Panc1 (cell line): ENCODE measurements around the gene CNDP1. TPM values are rescaled to one million over a fixed set of nuclear protein-coding genes. Genes with fewer than 3 reads are reported as not detected.

ENCODE experiments used
- ATAC-seq: fragments of 200-7000 bp; cut with Tn5 transposase; 2 replicates; pipeline ENCODE4 v1.9.1; 2020; ENCODE audit warnings: mild to moderate bottlenecking, moderate library complexity
- BruUV-seq: library from RNA; stranded (reverse); fragments of 400-500 nt; replicated peaks from 2 replicates; lab custom pipeline; 2021; lab: Mats Ljungman, UMichigan
- CTCF ChIA-PET: fragments of 300-600 bp; sonication (Branson Sonifier 250); formaldehyde crosslinking; loops from one replicate; lab custom pipeline; 2022; ENCODE audit warnings: antibody characterized with exemption; lab: Charles Lee
- POLR2A ChIA-PET: fragments of 300-600 bp; sonication (Branson Sonifier 250); formaldehyde crosslinking; loops from one replicate; lab custom pipeline; 2022; ENCODE audit warnings: antibody characterized with exemption; lab: Charles Lee
- DNase-seq: peaks from one replicate; pipeline ENCODE4 v3.0.0-alpha.2; 2010; ENCODE audit warnings: low read depth, low spot score
- H3K27ac ChIP-seq: 2 replicates; pipeline ENCODE4 v1.5.1; 2011; ENCODE audit warnings: mild to moderate bottlenecking, low read length, inconsistent platforms
- H3K27me3 ChIP-seq: fragments of 200-500 bp; sonication (Bioruptor generic); 2 replicates; pipeline ENCODE4 v1.6.0; 2014; ENCODE audit warnings: low read length, inconsistent platforms; ENCODE audit not compliant: control insufficient read depth, insufficient read depth
- H3K36me3 ChIP-seq: fragments of 200-500 bp; sonication (Bioruptor generic); 2 replicates; pipeline ENCODE4 v1.5.1; 2014; ENCODE audit warnings: inconsistent platforms, mild to moderate bottlenecking, low read length, moderate library complexity; ENCODE audit not compliant: control insufficient read depth, insufficient read depth
- H3K4me1 ChIP-seq: 2 replicates; pipeline ENCODE4 v1.5.1; 2011; ENCODE audit warnings: inconsistent platforms, mild to moderate bottlenecking, low read length, moderate library complexity; ENCODE audit not compliant: control insufficient read depth, insufficient read depth
- H3K4me3 ChIP-seq, 2 experiments: 2 replicates each; pipeline ENCODE4 v1.5.1; 2011 to 2012; ENCODE audit warnings: low read depth in 2 of 2, low read length in 2 of 2, mild to moderate bottlenecking in 2 of 2, inconsistent platforms in 1 of 2, moderate library complexity in 1 of 2
- H3K9me3 ChIP-seq: fragments of 200-500 bp; sonication (Bioruptor generic); 2 replicates; pipeline ENCODE4 v1.5.1; 2014; ENCODE audit warnings: low read depth, mild to moderate bottlenecking, inconsistent platforms, low read length, moderate library complexity; ENCODE audit not compliant: control insufficient read depth, insufficient read depth
- POLR2AphosphoS5 ChIP-seq: IDR thresholded peaks from 2 replicates; pipeline ENCODE4 v1.6.1; 2012; ENCODE audit warnings: mild to moderate bottlenecking, low read depth, low read length, moderate library complexity
- SIN3A ChIP-seq: IDR thresholded peaks from 2 replicates; pipeline ENCODE4 v1.6.1; 2012; ENCODE audit warnings: low read depth, mild to moderate bottlenecking, low read length, moderate library complexity, borderline replicate concordance; ENCODE audit not compliant: insufficient read depth
- TCF7L2 ChIP-seq: IDR thresholded peaks from 2 replicates; pipeline ENCODE4 v1.6.1; 2011; ENCODE audit warnings: mild to moderate bottlenecking, low read depth, low read length, inconsistent platforms
- in situ Hi-C: cut with HindIII; loops from 2 replicates; pipeline ENCODE4 v1.10.0; 2016; ENCODE audit warnings: low sequenced_read_pairs, low pct_unique_long_range_greater_than_20kb
- intact Hi-C: fragments of 100-400 bp; cut with micrococcal nuclease; formaldehyde crosslinking; loops from one replicate; pipeline ENCODE4 v1.10.0; 2022; ENCODE audit not compliant: unreplicated experiment
- total RNA-seq: library from RNA; stranded (reverse); gene quantifications from one replicate; pipeline ENCODE4 v1.2.1, GENCODE V29; 2021; ENCODE audit not compliant: unreplicated experiment
- TF ChIP-seq, protein P1 (sequence below): fragments of 450-650 bp; IDR thresholded peaks from 2 replicates; pipeline ENCODE4 v1.5.1; 2017; ENCODE audit warnings: mild to moderate bottlenecking
- TF ChIP-seq, protein P2 (sequence below), 2 experiments: IDR thresholded peaks; 2 replicates each; pipeline ENCODE4 v1.6.1; 2011 to 2012; ENCODE audit warnings: low read depth in 2 of 2, control low read depth in 1 of 2, low read length in 1 of 2, mild to moderate bottlenecking in 1 of 2, moderate library complexity in 1 of 2; ENCODE audit not compliant: insufficient read depth in 1 of 2

The CNDP1 gene
- total RNA-seq, 1 experiment from 2014 or later: not detected

DNA sequence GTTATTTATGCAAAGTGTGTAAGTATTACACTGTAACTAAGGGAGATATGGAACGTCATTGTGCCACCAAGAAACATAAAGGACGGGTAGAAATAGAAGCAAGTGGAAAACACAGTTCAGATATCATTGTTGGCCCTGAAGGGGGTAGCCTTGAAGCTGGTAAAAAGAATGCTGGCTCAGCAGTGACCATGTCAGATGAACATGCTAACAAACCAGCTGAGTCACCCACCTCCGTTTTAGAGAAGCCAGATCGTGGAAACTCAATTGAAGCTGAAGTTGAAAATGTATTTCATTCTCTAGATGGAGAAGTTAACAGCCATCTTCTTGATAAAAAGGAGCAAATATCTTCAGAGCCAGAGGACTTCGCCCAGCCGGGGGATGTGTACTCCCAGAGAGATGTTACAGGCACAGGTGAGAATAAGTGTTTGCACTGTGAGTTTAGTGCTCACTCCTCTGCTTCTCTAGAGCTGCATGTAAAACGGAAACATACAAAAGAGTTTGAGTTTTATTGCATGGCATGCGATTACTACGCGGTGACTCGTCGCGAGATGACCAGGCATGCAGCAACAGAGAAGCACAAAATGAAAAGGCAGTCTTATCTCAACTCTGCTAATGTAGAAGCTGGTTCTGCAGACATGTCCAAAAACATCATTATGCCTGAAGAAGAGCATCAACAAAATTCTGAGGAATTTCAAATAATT lies 99.5 kb downstream of the CNDP1 start:
- no peak for DNase-seq
- no peak for TF ChIP-seq POLR2AphosphoS5
- no peak for TF ChIP-seq TCF7L2
- TF ChIP-seq, protein P1, sequence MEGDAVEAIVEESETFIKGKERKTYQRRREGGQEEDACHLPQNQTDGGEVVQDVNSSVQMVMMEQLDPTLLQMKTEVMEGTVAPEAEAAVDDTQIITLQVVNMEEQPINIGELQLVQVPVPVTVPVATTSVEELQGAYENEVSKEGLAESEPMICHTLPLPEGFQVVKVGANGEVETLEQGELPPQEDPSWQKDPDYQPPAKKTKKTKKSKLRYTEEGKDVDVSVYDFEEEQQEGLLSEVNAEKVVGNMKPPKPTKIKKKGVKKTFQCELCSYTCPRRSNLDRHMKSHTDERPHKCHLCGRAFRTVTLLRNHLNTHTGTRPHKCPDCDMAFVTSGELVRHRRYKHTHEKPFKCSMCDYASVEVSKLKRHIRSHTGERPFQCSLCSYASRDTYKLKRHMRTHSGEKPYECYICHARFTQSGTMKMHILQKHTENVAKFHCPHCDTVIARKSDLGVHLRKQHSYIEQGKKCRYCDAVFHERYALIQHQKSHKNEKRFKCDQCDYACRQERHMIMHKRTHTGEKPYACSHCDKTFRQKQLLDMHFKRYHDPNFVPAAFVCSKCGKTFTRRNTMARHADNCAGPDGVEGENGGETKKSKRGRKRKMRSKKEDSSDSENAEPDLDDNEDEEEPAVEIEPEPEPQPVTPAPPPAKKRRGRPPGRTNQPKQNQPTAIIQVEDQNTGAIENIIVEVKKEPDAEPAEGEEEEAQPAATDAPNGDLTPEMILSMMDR: no peak
- TF ChIP-seq SIN3A: no peak
- TF ChIP-seq, protein P2, sequence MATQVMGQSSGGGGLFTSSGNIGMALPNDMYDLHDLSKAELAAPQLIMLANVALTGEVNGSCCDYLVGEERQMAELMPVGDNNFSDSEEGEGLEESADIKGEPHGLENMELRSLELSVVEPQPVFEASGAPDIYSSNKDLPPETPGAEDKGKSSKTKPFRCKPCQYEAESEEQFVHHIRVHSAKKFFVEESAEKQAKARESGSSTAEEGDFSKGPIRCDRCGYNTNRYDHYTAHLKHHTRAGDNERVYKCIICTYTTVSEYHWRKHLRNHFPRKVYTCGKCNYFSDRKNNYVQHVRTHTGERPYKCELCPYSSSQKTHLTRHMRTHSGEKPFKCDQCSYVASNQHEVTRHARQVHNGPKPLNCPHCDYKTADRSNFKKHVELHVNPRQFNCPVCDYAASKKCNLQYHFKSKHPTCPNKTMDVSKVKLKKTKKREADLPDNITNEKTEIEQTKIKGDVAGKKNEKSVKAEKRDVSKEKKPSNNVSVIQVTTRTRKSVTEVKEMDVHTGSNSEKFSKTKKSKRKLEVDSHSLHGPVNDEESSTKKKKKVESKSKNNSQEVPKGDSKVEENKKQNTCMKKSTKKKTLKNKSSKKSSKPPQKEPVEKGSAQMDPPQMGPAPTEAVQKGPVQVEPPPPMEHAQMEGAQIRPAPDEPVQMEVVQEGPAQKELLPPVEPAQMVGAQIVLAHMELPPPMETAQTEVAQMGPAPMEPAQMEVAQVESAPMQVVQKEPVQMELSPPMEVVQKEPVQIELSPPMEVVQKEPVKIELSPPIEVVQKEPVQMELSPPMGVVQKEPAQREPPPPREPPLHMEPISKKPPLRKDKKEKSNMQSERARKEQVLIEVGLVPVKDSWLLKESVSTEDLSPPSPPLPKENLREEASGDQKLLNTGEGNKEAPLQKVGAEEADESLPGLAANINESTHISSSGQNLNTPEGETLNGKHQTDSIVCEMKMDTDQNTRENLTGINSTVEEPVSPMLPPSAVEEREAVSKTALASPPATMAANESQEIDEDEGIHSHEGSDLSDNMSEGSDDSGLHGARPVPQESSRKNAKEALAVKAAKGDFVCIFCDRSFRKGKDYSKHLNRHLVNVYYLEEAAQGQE (IDR thresholded peaks at IDR 0.05; ENCODE audit: insufficient read depth in 1 of 2, low read depth in 2 of 2, low read length in 1 of 2): no peak
- ATAC-seq: no peak

DNA sequence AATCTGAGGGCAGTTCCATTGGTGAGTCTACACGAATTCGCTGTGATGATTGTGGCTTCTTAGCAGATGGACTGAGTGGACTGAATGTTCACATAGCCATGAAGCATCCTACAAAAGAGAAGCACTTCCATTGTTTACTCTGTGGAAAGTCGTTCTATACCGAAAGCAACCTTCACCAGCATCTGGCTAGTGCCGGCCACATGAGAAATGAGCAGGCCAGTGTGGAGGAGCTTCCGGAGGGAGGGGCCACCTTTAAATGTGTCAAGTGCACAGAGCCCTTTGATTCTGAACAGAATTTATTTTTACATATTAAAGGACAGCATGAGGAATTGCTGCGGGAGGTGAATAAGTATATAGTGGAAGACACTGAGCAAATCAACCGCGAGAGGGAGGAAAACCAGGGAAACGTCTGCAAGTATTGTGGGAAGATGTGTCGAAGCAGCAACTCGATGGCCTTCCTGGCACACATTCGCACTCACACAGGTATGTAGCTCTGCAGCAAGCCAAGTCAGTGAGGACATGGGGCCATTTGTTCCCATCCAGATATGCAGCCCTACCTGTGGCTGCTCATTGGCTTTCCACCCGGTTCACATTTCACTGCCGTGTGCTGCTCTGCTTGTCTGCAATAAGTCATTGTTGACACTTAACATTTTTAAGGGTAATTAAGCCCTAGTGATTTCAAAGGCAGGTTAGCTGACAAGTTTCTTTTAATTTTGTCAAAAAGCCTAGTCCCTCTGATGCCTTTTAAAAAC lies 101.1 kb downstream of the CNDP1 start:
- in situ Hi-C loops: no loop called here
- intact Hi-C loops: no loop called here
- no TSS peak for BruUV-seq

More for the DNA sequence above, 99.5 kb downstream of the CNDP1 start:
- in situ Hi-C loops: no loop called here
- CTCF ChIA-PET: no interaction called here
- no TSS peak for BruUV-seq
- H3K36me3 ChIP-seq: no peaks in the 10 kb centered on the region
- POLR2A ChIA-PET: no interaction called here
- no peak overlapping the region for H3K4me3 ChIP-seq
- H3K9me3 ChIP-seq: no peaks in the 10 kb centered on the region
- no peaks in the 10 kb centered on the region for H3K4me1 ChIP-seq
- no peaks in the 10 kb centered on the region for H3K27me3 ChIP-seq
- intact Hi-C loops: no loop called here
- no peak overlapping the region for H3K27ac ChIP-seq

More for the DNA sequence above, 101.1 kb downstream of the CNDP1 start:
- ATAC-seq: no peak
- H3K36me3 ChIP-seq: no peaks in the 10 kb centered on the region
- POLR2A ChIA-PET: no interaction called here
- H3K4me3 ChIP-seq: no peak overlapping the region
- CTCF ChIA-PET: no interaction called here
- H3K27me3 ChIP-seq: no peaks in the 10 kb centered on the region
- no peaks in the 10 kb centered on the region for H3K4me1 ChIP-seq
- TF ChIP-seq, protein P1: no peak
- no peak for TF ChIP-seq TCF7L2
- TF ChIP-seq, protein P2 (IDR thresholded peaks at IDR 0.05; ENCODE audit: insufficient read depth in 1 of 2, low read depth in 2 of 2, low read length in 1 of 2): no peak
- no peak for TF ChIP-seq SIN3A
- TF ChIP-seq POLR2AphosphoS5: no peak
- no peaks in the 10 kb centered on the region for H3K9me3 ChIP-seq
- no peak overlapping the region for H3K27ac ChIP-seq
- no peak for DNase-seq
